Activated CD4-positive, CD25-positive, alpha-beta regulatory T cell (primary cell): ENCODE measurements around the gene CCDC120.

ENCODE experiments used
- DNase-seq, 4 experiments: peaks; one replicate each; lab custom pipeline; 2025; lab: John Stamatoyannopoulos, UW

Gene CCDC120, protein sequence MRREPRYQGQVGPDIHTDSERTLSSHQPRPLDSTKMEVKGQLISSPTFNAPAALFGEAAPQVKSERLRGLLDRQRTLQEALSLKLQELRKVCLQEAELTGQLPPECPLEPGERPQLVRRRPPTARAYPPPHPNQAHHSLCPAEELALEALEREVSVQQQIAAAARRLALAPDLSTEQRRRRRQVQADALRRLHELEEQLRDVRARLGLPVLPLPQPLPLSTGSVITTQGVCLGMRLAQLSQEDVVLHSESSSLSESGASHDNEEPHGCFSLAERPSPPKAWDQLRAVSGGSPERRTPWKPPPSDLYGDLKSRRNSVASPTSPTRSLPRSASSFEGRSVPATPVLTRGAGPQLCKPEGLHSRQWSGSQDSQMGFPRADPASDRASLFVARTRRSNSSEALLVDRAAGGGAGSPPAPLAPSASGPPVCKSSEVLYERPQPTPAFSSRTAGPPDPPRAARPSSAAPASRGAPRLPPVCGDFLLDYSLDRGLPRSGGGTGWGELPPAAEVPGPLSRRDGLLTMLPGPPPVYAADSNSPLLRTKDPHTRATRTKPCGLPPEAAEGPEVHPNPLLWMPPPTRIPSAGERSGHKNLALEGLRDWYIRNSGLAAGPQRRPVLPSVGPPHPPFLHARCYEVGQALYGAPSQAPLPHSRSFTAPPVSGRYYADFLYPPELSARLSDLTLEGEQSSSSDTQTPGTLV

DNA sequence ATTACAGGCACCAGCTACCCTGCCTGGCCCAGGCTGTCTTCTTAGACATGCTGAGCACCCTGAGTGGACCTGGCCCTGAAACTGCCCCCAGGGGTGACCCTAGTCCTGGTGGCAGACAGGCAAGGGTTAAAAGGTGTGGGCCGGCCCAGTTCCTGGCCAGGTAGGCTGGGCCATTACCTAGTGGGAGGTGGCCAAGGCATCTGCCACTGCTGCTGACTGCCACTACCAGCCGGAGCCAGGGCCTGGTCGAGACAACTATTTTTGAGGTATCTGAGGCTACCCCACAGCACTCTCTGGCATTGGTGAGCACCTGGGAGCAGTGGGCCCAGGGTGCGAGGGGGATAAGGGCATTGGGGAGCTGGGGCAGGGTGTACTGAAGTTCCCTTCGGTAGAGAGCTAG lies at the start of gene CCDC120:
Gene CCDC120 (plus strand): TSS at position 206 of the 400 bp plus-strand sequence. CDS start 3,043 bp downstream, outside the sequence.
- no peak for DNase-seq

DNA sequence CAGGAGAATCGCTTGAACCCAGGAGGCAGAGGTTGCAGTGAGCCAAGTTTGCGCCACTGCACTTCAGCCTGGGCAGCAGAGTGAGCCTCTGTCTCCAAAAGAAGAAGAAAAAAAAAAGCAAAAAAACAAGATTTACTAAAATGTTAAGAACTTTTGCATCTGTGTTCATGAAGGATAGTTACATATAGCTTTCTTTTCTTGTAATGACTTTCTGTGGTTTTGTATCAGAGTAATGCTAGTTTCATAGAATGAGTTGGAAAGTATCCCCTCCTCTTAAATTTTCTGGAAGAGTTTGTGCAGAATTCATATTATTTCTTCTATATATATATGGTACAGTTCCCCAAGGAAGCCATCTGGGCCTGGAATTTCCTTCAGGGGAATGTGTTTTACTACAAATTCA lies 39.7 kb upstream of the CCDC120 start:
- DNase-seq: no peak

DNA sequence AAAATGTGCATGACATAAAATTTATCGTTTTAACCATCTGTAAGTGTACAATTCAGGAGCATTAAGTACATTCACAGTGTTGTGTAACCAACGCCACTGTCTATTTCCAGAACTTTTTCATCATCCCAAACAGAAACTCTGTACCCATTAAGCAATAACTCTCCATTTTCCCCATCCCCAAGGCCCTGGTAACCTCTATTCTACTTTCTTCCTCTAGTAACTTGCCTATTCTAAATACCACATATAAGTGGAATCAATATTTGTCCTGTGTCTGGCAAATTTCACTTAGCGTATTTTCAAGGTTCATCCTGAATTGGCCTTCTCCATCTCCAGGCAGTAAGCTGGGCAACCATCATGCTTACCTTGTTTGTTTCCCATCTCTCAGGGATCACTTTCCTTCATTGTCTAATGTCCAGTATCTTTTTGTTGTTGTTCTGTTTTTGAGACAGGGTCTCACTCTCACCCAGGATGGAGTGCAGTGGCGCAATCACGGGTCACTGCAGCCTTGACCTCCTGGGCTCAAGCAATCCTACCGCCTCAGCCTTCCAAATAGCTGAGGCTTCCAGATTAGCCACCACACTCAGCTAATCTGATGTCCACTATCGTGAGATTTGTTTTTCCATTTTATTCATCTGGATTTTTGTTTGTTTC lies 39.1 kb upstream of the CCDC120 start:
- no peak for DNase-seq

- no peak for DNase-seq
Measured at GRCh38 chrX:49029876-49030275, 28.9 kb upstream of the CCDC120 start.

DNA sequence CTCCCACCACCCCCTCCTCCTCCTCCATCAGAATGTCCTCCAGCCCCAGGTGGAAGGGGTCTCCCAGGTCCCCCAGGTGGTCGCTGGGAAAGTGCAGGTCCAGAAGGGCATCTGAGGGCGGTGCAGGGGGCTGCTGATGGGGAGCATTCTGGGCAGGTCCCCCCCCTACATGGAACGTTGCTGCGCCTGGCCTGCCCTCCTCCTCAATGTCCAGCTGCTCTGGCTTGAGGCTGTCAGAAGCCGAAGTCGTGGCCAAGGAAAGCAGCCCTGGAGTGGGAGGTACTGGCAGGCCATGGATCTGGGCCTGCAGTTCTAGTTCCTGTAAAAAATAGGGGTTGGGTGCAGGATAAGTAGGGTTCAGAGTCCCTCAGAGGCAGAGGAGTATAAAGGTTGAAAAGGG lies 28.5 kb upstream of the CCDC120 start:
- no peak for DNase-seq

- DNase-seq: no peak
Measured at GRCh38 chrX:49037883-49038475, 20.8 kb upstream of the CCDC120 start.

DNA sequence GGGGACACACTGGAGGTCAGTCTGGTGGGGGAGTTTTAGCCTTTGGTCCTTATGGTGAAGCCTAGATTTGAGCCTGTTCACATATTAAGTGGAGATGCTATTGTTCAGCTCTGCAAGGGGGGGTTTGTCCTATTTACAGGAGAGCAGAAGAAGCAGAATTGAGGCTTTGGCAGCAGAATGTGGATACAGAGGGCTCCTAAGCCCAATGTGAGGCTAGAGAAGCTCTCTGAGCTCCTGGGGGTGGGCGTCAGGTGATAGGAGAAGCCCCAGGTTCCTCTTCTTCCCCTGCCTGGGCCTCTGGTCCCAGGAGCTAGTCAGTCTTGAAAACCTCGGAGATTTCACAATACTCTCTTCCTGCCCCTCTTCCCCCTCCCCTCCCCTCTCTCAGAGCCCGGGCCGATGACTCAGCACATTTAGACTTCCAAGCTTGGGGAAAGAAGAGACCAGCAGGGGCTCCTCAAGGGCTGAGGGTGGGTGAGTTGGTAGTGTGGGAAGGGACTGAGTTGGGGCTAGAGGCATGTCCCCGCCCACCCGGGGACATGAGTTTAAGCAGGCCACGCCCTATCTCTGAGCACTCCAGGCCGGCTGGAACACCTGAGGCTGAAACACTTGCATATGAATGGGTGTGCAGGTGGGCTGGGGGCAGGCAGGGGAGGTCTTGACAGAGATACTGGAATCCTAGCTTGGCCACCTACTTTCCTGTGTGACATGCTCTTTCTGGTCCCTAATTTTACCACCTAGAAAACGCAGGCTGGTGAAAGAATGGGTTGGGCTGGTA lies 19.0 kb upstream of the CCDC120 start:
- DNase-seq: no peak

DNA sequence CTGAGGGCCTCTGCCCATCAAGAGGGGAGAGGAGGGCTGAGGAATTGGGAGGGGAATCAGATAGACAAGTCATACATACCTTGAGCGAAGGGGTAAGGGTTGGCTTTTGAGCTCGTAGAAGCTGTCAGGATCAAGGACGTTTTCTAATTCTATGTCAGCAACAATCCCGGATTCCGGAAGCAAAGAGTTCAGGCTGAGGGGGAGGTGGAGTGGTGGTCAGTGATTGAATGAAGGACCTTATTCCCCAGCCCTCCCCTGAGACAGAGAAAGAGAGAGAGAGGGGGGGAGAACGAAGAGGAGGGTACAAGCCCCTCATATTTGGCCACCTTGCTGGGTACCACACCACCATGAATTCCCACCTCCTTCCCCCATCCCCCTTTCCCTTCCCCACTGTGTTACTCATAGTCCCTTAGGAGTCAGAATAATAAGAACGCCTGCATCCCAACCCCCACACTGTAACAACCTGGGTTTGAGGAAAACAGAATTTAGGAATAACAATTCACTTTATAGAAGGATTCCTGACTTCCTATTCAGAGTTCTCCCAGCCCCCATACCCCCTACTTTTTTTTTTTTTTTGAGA lies 18.3 kb upstream of the CCDC120 start:
- DNase-seq: no peak

DNA sequence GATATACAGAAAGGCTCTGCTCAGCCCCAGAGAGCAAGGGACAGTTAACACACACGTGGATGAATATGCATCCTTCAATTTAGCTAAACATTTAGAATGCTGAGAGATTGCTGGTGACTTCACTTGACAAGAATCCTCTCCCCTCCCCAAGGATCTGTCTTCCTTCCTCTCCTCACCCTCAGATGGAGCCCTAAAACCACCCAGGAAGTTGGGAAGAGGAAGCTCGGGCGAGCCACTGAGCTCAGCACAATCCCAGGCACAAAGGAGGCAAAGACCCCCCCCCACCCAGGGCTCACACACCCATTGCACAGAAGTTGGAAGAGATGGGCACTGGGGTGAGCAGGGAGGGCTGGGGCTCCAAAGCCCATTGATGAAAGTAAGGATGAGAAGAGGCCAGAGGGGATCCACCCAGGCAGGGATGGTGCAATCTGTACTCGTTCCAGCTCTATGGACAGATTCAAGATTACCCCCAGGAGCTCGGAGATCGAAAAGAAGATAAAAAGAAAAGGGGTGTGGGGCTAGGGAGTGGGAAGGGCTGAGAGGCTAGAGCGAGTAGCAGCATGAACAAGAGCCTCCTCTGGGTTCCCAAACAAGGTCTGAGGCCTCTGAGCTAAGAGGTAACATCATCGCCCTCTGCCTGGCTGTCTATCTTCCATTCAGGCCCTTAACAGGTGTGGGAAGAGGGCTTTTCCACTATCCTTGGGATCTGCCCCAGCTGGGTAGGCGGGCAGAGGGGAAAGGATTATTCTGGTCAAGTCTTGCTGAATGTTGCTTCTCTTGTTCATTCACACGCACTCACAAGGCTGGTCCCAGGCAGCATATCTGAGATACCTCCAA lies 16.8 kb upstream of the CCDC120 start:
- DNase-seq: no peak

GRCh38 chrX:49042581-49043219 lies 16.1 kb upstream of the CCDC120 start:
- DNase-seq: no peak

DNA sequence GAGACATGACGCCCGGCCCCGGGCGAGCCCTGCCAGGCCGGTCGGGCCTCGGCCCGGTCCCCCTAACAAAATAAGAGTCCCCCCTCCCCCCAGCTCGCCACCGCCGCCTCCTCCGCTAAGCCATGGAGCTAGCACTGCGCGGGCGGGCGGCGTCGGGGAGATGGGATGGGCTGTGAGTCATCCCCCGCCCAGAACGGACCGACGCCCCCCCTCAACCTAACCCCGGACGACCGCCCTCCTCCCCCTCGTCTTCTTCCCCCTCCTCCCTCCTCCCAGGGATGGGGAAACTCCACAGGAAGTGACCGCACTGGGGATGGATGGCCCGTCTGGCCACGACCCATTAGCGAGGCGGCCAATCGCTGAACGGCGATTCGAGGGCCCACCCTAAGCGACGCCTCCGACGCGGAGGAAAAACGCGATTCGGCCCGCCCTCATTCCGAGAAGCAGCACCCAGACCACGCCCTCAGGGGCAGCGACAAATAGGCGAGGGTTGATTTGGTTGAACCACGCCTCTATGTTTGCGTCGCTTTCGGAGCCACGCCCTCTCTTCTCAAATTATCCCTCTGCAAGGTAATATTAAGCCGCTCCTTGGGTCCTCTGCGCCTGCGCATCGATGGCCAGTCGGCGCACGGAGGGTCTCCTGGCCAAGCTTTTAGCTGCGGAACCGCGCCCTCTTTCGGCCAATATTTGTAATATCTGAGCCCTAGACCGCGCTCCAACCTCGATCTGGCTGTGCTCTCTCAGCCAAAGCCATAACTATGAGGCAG lies 15.4 kb upstream of the CCDC120 start, which contains the start of gene TFE3:
Gene TFE3 (minus strand): TSS at position 138 of the 767 bp plus-strand sequence. CDS start 131 bp downstream, at position 7.
- DNase-seq: peak; percentile 77 to 89 (median 87)

- DNase-seq: no peak
Measured at GRCh38 chrX:49043987-49044281, 14.9 kb upstream of the CCDC120 start.

DNA sequence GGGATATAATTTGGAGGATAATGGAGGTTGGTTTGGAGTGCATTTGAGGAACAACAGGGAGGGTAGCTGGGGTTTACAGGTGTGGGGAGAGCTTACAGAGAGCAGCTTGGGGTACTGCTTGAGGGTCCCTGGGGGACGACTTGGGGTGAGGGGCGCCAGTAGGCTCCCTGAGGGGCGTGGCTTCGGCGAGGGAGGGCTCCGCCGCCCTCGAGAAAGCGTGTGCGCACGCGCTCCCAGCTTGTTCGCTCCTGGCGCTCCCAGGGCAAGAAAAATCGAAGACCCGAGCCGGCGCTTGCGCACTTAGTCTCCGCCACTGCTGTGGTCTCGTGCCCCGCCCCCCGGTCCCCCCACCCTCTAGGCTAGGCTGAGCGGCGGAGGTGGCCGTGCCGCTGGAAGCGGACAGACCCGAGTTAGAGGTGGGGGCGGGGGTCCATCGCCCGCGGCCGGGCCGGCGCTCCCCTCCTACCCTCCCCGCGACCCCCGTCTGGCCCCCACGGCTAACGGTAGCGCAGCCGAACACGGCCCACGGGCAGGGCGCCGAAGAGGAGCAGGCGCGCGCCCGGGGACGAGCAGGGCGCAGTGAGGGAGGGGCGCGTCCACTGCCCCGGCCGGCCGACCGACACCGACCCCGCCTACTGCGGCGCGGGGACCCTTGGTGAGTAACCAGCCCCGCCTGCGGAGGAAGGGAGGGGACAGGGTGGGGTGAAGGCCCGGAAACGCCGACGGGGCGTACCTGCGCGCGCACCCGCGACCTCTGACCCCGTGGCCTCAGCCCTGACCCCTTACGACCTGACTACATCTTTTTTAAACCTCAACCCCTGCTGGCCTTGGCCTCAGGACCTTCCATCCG lies 5.4 kb upstream of the CCDC120 start:
- peak; percentile 14 to 41 (median 18) for DNase-seq

DNA sequence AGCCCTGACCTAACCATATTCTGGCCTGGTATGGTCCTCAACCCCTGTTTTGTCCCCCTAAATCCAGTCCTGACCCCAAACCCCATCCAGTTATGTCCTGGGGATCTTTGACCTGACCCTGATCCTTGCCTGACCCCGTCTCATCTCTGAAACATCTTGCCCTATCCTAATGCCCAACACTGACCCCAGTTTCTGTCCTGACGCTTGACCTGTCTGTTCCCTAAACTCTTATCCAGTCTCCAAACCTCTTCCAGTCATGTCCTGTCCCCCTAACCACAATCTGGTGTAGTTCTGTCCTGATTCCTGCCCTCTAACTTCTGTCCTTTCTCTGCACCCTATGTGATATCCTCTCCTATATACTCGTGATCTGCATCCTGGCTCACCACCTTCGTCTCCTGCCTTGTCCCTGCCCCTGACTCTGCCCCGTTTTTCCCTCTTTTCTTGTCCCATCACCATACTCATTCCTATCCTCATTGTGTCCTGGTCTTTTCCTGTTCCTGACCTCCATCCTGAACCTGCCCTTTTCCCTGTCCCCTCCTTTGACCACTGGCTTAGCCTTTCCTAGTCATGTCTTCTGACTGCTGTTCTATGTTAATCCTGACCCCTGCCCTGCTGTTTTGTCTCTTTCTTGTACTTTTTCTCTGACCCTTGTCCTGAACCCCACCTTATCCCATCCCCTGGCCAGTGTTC lies 4.6 kb upstream of the CCDC120 start:
- DNase-seq: no peak

- DNase-seq: no peak
Measured at GRCh38 chrX:49059201-49059600, 402 bp downstream of the CCDC120 start.

DNA sequence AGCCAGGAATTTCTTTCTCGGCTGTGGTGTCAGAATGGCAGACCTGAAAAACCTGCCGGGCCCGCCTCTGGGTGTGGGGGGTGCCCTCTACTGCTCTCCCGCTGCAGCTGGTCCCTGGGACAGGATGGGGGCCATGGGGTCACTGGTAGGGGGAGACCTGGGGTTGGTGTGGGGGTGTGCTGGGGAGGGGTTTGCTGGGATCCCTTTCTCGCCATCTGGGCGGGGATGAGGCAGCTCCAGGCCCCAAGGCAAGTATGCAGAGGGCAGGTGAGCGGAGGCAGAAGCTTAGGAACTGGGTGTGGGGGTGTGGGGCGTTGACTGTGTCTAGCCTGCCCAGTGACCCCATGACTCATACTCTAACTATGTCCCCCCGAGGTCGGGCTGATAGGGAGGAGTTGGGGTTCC lies 884 bp downstream of the CCDC120 start:
- no peak for DNase-seq

GRCh38 chrX:49060914-49061313 lies 2.1 kb downstream of the CCDC120 start:
- no peak for DNase-seq

DNA sequence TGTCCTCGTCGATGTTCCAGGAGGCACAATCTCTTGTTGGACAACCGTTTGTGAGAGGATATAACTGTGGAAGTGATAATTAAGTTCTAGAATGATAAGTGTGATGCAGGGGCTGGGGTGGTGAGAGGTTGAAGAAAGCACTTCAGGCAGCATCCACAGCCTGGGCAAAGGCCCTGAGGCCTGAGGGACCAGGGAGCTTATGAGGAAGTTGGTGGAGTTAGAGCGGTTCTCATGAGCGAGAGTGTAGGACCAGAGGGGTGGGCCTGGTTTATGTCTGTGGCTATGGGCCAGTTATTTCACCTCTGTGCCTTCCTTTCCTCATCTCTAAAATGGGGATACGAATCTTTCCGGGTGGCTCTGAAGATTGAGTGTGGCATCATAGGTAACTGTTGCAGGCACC lies 2.7 kb downstream of the CCDC120 start:
- no peak for DNase-seq
